Mesenchymal stem cell (in vitro differentiated cells and primary cell): Measurements from ENCODE around the gene OR11A1.

Experiments
- DNase-seq: peaks from one replicate; pipeline ENCODE4 v3.0.0-alpha.2; 2013
- H2AFZ ChIP-seq: one replicate; pipeline ENCODE4 v1.6.1; 2013; ENCODE audit warnings: low read depth, mild to moderate bottlenecking, control low read depth, inconsistent platforms, low read length, moderate library complexity
- H2AK5ac ChIP-seq: 2 replicates; pipeline ENCODE4 v1.6.1; 2013; ENCODE audit warnings: low read length, moderate library complexity, mild to moderate bottlenecking, inconsistent platforms; ENCODE audit not compliant: severe bottlenecking
- H2BK120ac ChIP-seq: one replicate; pipeline ENCODE4 v1.6.1; 2013; ENCODE audit warnings: low read depth, mild to moderate bottlenecking, inconsistent platforms, low read length, moderate library complexity
- H2BK12ac ChIP-seq, 2 experiments: one replicate each; pipeline ENCODE4 v1.6.1; 2013; ENCODE audit warnings: inconsistent platforms in 2 of 2, low read length in 2 of 2, mild to moderate bottlenecking in 2 of 2, moderate library complexity in 2 of 2, control low read depth in 1 of 2
- H2BK15ac ChIP-seq: one replicate; pipeline ENCODE4 v1.6.1; 2013; ENCODE audit warnings: mild to moderate bottlenecking, low read depth, inconsistent platforms; ENCODE audit not compliant: poor library complexity, severe bottlenecking
- H2BK5ac ChIP-seq: 2 replicates; pipeline ENCODE4 v1.6.1; 2013; ENCODE audit warnings: low read depth, mild to moderate bottlenecking, low read length, control low read depth, inconsistent platforms; ENCODE audit not compliant: poor library complexity, severe bottlenecking
- H3K14ac ChIP-seq, 2 experiments: one replicate each; pipeline ENCODE4 v1.6.1; 2013; ENCODE audit warnings: inconsistent platforms in 2 of 2, low read length in 2 of 2, control low read depth in 1 of 2, mild to moderate bottlenecking in 1 of 2, moderate library complexity in 1 of 2
- H3K18ac ChIP-seq, 2 experiments: one replicate each; pipeline ENCODE4 v1.6.1; 2013; ENCODE audit warnings: inconsistent platforms in 2 of 2, low read length in 2 of 2, control low read depth in 1 of 2, low read depth in 1 of 2, mild to moderate bottlenecking in 1 of 2
- H3K23ac ChIP-seq, 2 experiments: one replicate each; pipeline ENCODE4 v1.6.1; 2013; ENCODE audit warnings: inconsistent platforms in 2 of 2, low read length in 2 of 2, mild to moderate bottlenecking in 2 of 2, moderate library complexity in 2 of 2, control low read depth in 1 of 2
- H3K27ac ChIP-seq: 2 replicates; pipeline ENCODE4 v1.5.1; 2013; ENCODE audit warnings: mild to moderate bottlenecking, moderate library complexity, low read length, control low read depth, inconsistent platforms; ENCODE audit not compliant: poor library complexity, severe bottlenecking
- H3K27me3 ChIP-seq, 2 experiments: 2 replicates each; pipeline versions ENCODE4 v1.6.1 to v1.7.0; 2013; ENCODE audit warnings: low read length in 2 of 2, mild to moderate bottlenecking in 2 of 2, moderate library complexity in 2 of 2, control low read depth in 1 of 2, inconsistent platforms in 1 of 2; ENCODE audit not compliant: control insufficient read depth in 1 of 2, insufficient read depth in 1 of 2
- H3K36me3 ChIP-seq, 2 experiments: 2 replicates each; pipeline versions ENCODE4 v1.6.1 to v1.7.0; 2013; ENCODE audit warnings: low read length in 2 of 2, control low read depth in 1 of 2, inconsistent platforms in 1 of 2, low read depth in 1 of 2, mild to moderate bottlenecking in 1 of 2; ENCODE audit not compliant: insufficient read depth in 2 of 2, control insufficient read depth in 1 of 2
- H3K4ac ChIP-seq, 2 experiments: one replicate each; pipeline ENCODE4 v1.6.1; 2013; ENCODE audit warnings: inconsistent platforms in 2 of 2, low read length in 2 of 2, mild to moderate bottlenecking in 2 of 2, moderate library complexity in 2 of 2, control low read depth in 1 of 2, low read depth in 1 of 2
- H3K4me1 ChIP-seq: 2 replicates; pipeline ENCODE4 v1.6.1; 2013; ENCODE audit warnings: low read depth, low read length, control low read depth; ENCODE audit not compliant: control insufficient read depth, insufficient read depth
- H3K4me2 ChIP-seq: 2 replicates; pipeline ENCODE4 v1.6.1; 2013; ENCODE audit warnings: low read length, mild to moderate bottlenecking, inconsistent platforms; ENCODE audit not compliant: poor library complexity, severe bottlenecking
- H3K4me3 ChIP-seq, 2 experiments: 2 replicates each; pipeline versions ENCODE4 v1.5.1 to v1.7.0; 2013; ENCODE audit warnings: low read length in 2 of 2, mild to moderate bottlenecking in 2 of 2, control low read depth in 1 of 2, low read depth in 1 of 2; ENCODE audit not compliant: insufficient read depth in 1 of 2
- H3K79me1 ChIP-seq: replicated peaks from 2 replicates; pipeline ENCODE4 v1.6.1; 2013; ENCODE audit warnings: mild to moderate bottlenecking, control low read depth, low read length, inconsistent platforms; ENCODE audit not compliant: poor library complexity, severe bottlenecking
- H3K9ac ChIP-seq: 2 replicates; pipeline ENCODE4 v1.7.0; 2013; ENCODE audit warnings: mild to moderate bottlenecking, low read length, moderate library complexity
- H3K9me3 ChIP-seq: 2 replicates; pipeline ENCODE4 v1.7.0; 2013; ENCODE audit warnings: mild to moderate bottlenecking, low read length; ENCODE audit not compliant: control insufficient read depth
- H4K8ac ChIP-seq: one replicate; pipeline ENCODE4 v1.6.1; 2013; ENCODE audit warnings: inconsistent platforms, mild to moderate bottlenecking, low read length, moderate library complexity
- H4K91ac ChIP-seq: one replicate; pipeline ENCODE4 v1.6.1; 2013; ENCODE audit warnings: mild to moderate bottlenecking, low read length, inconsistent platforms

The OR11A1 gene

GRCh38 chr6:29376003-29376402, 80.9 kb downstream of the OR11A1 start:
- Histone ChIP-seq H3K4me1 (no peaks in the 10 kb centered on the region), H3K9me3 (peaks cover 6% of the 10 kb centered on the region), H2BK12ac (no peak overlapping the region), H3K27ac (no peak overlapping the region), H3K36me3 (no peaks in the 10 kb centered on the region), H3K27me3 (no peaks in the 10 kb centered on the region), H4K8ac (no peak overlapping the region), H3K4ac (no peak overlapping the region), H3K4me3 (no peak overlapping the region), H3K9ac (no peak overlapping the region), H3K79me1 (no peaks in the 10 kb centered on the region), H3K4me2 (no peak overlapping the region), H2BK120ac (no peak overlapping the region), H2AK5ac (no peak overlapping the region), H2AFZ (no peak overlapping the region), H3K23ac (no peak overlapping the region), H3K14ac (no peak overlapping the region), H4K91ac (no peak overlapping the region), H2BK5ac (no peak overlapping the region), H2BK15ac (no peak overlapping the region), H3K18ac (no peak overlapping the region)
- no peak for DNase-seq
